Liver (tissue), 9 donors: ENCODE measurements around the gene LRRC7. TPM values are rescaled to one million over a fixed set of nuclear protein-coding genes. Genes with fewer than 3 reads are reported as not detected.

Experiments
- DNase-seq: peaks from one replicate; pipeline ENCODE4 v3.0.0-alpha.2; 2017; ENCODE audit warnings: low spot score
- H3K27ac ChIP-seq, 2 donors: one replicate each; pipeline ENCODE4 v1.7.0; 2013; ENCODE audit warnings: inconsistent platforms in 2 of 2, low read length in 2 of 2, control low read depth in 1 of 2, low read depth in 1 of 2, mild to moderate bottlenecking in 1 of 2
- H3K27me3 ChIP-seq, 4 donors: one replicate each; pipeline versions ENCODE4 v1.6.1 to v1.7.0; 2013; ENCODE audit warnings: low read length in 3 of 4, inconsistent platforms in 1 of 4, mild to moderate bottlenecking in 1 of 4, moderate library complexity in 1 of 4; ENCODE audit not compliant: control insufficient read depth in 4 of 4, insufficient read depth in 4 of 4
- H3K36me3 ChIP-seq, 4 donors: one replicate each; pipeline versions ENCODE4 v1.6.1 to v1.7.0; 2013; ENCODE audit warnings: low read length in 3 of 4, mild to moderate bottlenecking in 3 of 4, low read depth in 1 of 4, moderate library complexity in 1 of 4; ENCODE audit not compliant: control insufficient read depth in 4 of 4, insufficient read depth in 3 of 4
- H3K4me1 ChIP-seq, 4 donors: one replicate each; pipeline versions ENCODE4 v1.6.1 to v1.7.0; 2013; ENCODE audit warnings: low read length in 3 of 4, mild to moderate bottlenecking in 3 of 4, moderate library complexity in 1 of 4; ENCODE audit not compliant: control insufficient read depth in 4 of 4, insufficient read depth in 4 of 4
- H3K4me3 ChIP-seq, 3 donors: one replicate each; pipeline versions ENCODE4 v1.6.1 to v1.7.0; 2013; ENCODE audit warnings: low read length in 3 of 3, control low read depth in 1 of 3, low read depth in 1 of 3, mild to moderate bottlenecking in 1 of 3
- H3K9ac ChIP-seq, 2 donors: one replicate each; pipeline ENCODE4 v1.7.0; 2013; ENCODE audit warnings: low read length in 2 of 2, mild to moderate bottlenecking in 2 of 2, moderate library complexity in 2 of 2, control low read depth in 1 of 2, low read depth in 1 of 2
- H3K9me3 ChIP-seq, 4 donors: one replicate each; pipeline versions ENCODE4 v1.6.1 to v1.7.0; 2013; ENCODE audit warnings: low read length in 3 of 4; ENCODE audit not compliant: control insufficient read depth in 4 of 4
- FOXA1 ChIP-seq: IDR thresholded peaks from 2 replicates; pipeline ENCODE4 v1.6.1; 2016; ENCODE audit warnings: antibody characterized with exemption
- FOXA2 ChIP-seq: IDR thresholded peaks from 2 replicates; pipeline ENCODE4 v1.6.1; 2016; ENCODE audit warnings: antibody characterized with exemption
- GABPA ChIP-seq, 2 donors: IDR thresholded peaks in 1 of 2; conservative IDR thresholded peaks in 1 of 2; 2 replicates each; pipeline ENCODE4 v1.6.1; 2016; ENCODE audit warnings: antibody characterized with exemption in 2 of 2, mild to moderate bottlenecking in 1 of 2, moderate library complexity in 1 of 2
- HNF4A ChIP-seq, 2 donors: conservative IDR thresholded peaks; 2 replicates each; pipeline ENCODE4 v1.6.1; 2016; ENCODE audit warnings: antibody characterized with exemption in 2 of 2, mild to moderate bottlenecking in 2 of 2
- NR2F2 ChIP-seq: IDR thresholded peaks from 2 replicates; pipeline ENCODE4 v1.6.1; 2016; ENCODE audit warnings: antibody characterized with exemption
- RAD21 ChIP-seq, 2 donors: IDR thresholded peaks; 2 replicates each; pipeline ENCODE4 v1.6.1; 2016; ENCODE audit warnings: antibody characterized with exemption in 2 of 2, mild to moderate bottlenecking in 2 of 2
- RXRA ChIP-seq, 2 donors: IDR thresholded peaks; 2 replicates each; pipeline ENCODE4 v1.6.1; 2017 to 2018; ENCODE audit warnings: antibody characterized with exemption in 2 of 2, mild to moderate bottlenecking in 1 of 2
- SP1 ChIP-seq: IDR thresholded peaks from 2 replicates; pipeline ENCODE4 v1.6.1; 2018; ENCODE audit warnings: antibody characterized with exemption, mild to moderate bottlenecking
- TAF1 ChIP-seq: conservative IDR thresholded peaks from 2 replicates; pipeline ENCODE4 v1.6.1; 2016; ENCODE audit warnings: antibody characterized with exemption, mild to moderate bottlenecking
- WGBS: extraction: QIAGEN DNeasy Blood & Tissue Kit; methylation state at CpG from one replicate; pipeline ENCODE4 v1.1.7; 2013; 5-methylcytosine and 5-hydroxymethylcytosine counted together
- polyA plus RNA-seq, 2 donors: library from polyadenylated mRNA; stranded (reverse) in 1 of 2; unstranded in 1 of 2; fragments of 200-250 nt in 1 of 2; fragments of >200 nt in 1 of 2; fragmentation: Nextera tagmentation in 1 of 2; extraction: Ambion mirVana in 1 of 2; gene quantifications; one replicate each; pipeline versions ENCODE4 v1.2.1 to v1.2.3, GENCODE V29; 2013 to 2015
- total RNA-seq, 2 donors: library from RNA; depleted of rRNA; stranded (reverse); fragments of >200 nt; gene quantifications; one replicate each; pipeline ENCODE4 v1.2.3, GENCODE V29; 2014
- TF ChIP-seq, protein P1 (sequence below): IDR thresholded peaks from 2 replicates; pipeline ENCODE4 v1.6.1; 2016; ENCODE audit warnings: antibody characterized with exemption, mild to moderate bottlenecking
- TF ChIP-seq, protein P2 (sequence below): fragments of 150-350 bp; IDR thresholded peaks from 2 replicates; pipeline ENCODE4 v1.5.1; 2017; ENCODE audit warnings: improper control_type of control experiment, low read depth, low read length; ENCODE audit not compliant: missing input control
- TF ChIP-seq, protein P3 (sequence below): IDR thresholded peaks from 2 replicates; pipeline ENCODE4 v1.6.1; 2016; ENCODE audit warnings: antibody characterized with exemption
- TF ChIP-seq, protein P4 (sequence below): IDR thresholded peaks from 2 replicates; pipeline ENCODE4 v1.6.1; 2016; ENCODE audit warnings: antibody characterized with exemption
- donor health status: healthy.
- donor health status: healthy.
- donor health status: healthy.
- donor health status: healthy.
- donor health status: healthy.

Gene LRRC7
- total and polyA plus RNA-seq, 4 donors, result 0.08 to 1.1 (median 0.67) TPM

DNA sequence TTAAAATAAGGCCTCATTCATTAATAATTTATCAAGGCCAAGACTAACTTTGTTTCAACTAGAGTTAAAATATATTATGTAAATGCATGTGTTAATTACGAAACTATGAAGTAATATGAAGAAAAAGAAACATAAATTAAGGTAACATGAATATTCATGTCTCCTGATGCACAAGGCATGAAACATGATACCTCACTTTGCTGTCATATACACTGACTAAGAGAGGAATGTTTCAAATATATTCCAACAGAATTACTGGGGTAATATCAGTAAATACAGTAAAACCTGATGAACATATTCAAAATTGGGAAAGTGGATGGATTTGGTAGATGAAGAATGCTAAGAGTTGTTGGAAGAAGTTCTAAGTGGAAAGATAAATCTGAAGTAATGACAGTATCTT, 274.6 kb downstream of the LRRC7 start:
- no peak overlapping the region for H3K9ac ChIP-seq
- no peaks in the 10 kb centered on the region for H3K36me3 ChIP-seq
- 46% methylated on average over 1 of the region's 1 CpG for WGBS
- H3K4me3 ChIP-seq, result no peak overlapping the region
- no peaks in the 10 kb centered on the region for H3K4me1 ChIP-seq
- no peak for TF ChIP-seq HNF4A (conservative IDR thresholded peaks at IDR 0.05)
- TF ChIP-seq FOXA1, result no peak
- no peaks in the 10 kb centered on the region for H3K27me3 ChIP-seq
- DNase-seq, result no peak
- H3K27ac ChIP-seq, result no peak overlapping the region
- no peaks in the 10 kb centered on the region for H3K9me3 ChIP-seq

DNA sequence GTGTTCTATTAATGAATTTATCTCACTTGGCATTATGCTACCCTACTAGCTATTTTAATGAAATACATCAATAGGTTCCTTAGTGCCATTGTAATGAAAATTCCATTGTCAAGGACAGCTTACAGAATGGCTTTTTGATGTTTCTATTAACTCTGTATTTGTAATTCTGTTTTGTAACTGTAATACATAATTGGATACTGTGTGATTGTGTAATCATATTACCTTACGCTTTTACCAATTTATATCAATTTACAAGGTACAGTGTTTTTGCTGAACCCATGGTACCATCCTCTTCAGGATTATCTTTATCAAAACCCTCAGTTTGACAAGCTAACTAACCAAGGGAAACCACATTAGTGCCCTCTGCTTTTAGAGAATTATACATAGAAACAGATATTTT, 277.9 kb downstream of the LRRC7 start:
- H3K27me3 ChIP-seq, result no peaks in the 10 kb centered on the region
- WGBS, result 88% methylated on average over 1 of the region's 1 CpG
- H3K4me3 ChIP-seq, result no peak overlapping the region
- DNase-seq, result no peak
- H3K27ac ChIP-seq, result no peak overlapping the region
- TF ChIP-seq GABPA (IDR thresholded peaks at IDR 0.05 in 1 of 2, conservative IDR thresholded peaks at IDR 0.05 in 1 of 2) (no peak), RXRA (IDR thresholded peaks at IDR 0.05) (no peak), NR2F2 (no peak), HNF4A (conservative IDR thresholded peaks at IDR 0.05) (no peak), FOXA2 (no peak)
- TF ChIP-seq, protein P1, sequence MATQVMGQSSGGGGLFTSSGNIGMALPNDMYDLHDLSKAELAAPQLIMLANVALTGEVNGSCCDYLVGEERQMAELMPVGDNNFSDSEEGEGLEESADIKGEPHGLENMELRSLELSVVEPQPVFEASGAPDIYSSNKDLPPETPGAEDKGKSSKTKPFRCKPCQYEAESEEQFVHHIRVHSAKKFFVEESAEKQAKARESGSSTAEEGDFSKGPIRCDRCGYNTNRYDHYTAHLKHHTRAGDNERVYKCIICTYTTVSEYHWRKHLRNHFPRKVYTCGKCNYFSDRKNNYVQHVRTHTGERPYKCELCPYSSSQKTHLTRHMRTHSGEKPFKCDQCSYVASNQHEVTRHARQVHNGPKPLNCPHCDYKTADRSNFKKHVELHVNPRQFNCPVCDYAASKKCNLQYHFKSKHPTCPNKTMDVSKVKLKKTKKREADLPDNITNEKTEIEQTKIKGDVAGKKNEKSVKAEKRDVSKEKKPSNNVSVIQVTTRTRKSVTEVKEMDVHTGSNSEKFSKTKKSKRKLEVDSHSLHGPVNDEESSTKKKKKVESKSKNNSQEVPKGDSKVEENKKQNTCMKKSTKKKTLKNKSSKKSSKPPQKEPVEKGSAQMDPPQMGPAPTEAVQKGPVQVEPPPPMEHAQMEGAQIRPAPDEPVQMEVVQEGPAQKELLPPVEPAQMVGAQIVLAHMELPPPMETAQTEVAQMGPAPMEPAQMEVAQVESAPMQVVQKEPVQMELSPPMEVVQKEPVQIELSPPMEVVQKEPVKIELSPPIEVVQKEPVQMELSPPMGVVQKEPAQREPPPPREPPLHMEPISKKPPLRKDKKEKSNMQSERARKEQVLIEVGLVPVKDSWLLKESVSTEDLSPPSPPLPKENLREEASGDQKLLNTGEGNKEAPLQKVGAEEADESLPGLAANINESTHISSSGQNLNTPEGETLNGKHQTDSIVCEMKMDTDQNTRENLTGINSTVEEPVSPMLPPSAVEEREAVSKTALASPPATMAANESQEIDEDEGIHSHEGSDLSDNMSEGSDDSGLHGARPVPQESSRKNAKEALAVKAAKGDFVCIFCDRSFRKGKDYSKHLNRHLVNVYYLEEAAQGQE, result no peak
- TF ChIP-seq, protein P2, sequence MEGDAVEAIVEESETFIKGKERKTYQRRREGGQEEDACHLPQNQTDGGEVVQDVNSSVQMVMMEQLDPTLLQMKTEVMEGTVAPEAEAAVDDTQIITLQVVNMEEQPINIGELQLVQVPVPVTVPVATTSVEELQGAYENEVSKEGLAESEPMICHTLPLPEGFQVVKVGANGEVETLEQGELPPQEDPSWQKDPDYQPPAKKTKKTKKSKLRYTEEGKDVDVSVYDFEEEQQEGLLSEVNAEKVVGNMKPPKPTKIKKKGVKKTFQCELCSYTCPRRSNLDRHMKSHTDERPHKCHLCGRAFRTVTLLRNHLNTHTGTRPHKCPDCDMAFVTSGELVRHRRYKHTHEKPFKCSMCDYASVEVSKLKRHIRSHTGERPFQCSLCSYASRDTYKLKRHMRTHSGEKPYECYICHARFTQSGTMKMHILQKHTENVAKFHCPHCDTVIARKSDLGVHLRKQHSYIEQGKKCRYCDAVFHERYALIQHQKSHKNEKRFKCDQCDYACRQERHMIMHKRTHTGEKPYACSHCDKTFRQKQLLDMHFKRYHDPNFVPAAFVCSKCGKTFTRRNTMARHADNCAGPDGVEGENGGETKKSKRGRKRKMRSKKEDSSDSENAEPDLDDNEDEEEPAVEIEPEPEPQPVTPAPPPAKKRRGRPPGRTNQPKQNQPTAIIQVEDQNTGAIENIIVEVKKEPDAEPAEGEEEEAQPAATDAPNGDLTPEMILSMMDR, result no peak
- H3K36me3 ChIP-seq, result no peaks in the 10 kb centered on the region
- no peaks in the 10 kb centered on the region for H3K9me3 ChIP-seq
- no peaks in the 10 kb centered on the region for H3K4me1 ChIP-seq
- H3K9ac ChIP-seq, result no peak overlapping the region

DNA sequence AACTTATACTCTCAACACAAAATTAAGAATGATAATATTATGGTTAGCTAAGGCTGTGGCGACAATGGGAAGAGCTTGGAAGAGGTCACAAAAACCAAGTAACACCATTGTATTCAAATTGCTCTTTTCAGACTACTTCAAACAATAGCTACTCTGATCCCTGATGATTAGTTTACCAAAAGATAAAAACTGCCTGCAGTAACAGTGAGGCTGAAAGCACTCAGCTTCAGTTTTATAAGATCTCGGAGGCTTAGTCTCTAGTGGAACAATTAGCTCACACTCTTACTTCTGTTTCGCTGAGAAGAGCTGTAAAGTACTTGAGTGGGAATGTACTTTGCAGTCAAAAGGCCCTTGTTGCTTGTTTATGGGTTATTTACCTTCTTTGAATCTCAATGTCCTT, 278.5 kb downstream of the LRRC7 start:
- Histone ChIP-seq H3K9ac (no peak overlapping the region), H3K27ac (no peak overlapping the region), H3K36me3 (no peaks in the 10 kb centered on the region), H3K27me3 (no peaks in the 10 kb centered on the region), H3K4me3 (no peak overlapping the region), H3K4me1 (no peaks in the 10 kb centered on the region), H3K9me3 (no peaks in the 10 kb centered on the region)
- WGBS, result 35% methylated on average over 3 of the region's 3 CpGs
- DNase-seq, result no peak
- TF ChIP-seq RXRA (IDR thresholded peaks at IDR 0.05) (no peak), NR2F2 (no peak), FOXA1 (no peak), HNF4A (conservative IDR thresholded peaks at IDR 0.05) (no peak), SP1 (no peak), TAF1 (no peak), RAD21 (IDR thresholded peaks at IDR 0.05) (no peak)
- TF ChIP-seq, protein P2, result no peak
- TF ChIP-seq, protein P3, sequence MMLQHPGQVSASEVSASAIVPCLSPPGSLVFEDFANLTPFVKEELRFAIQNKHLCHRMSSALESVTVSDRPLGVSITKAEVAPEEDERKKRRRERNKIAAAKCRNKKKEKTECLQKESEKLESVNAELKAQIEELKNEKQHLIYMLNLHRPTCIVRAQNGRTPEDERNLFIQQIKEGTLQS, result no peak
- TF ChIP-seq, protein P4, sequence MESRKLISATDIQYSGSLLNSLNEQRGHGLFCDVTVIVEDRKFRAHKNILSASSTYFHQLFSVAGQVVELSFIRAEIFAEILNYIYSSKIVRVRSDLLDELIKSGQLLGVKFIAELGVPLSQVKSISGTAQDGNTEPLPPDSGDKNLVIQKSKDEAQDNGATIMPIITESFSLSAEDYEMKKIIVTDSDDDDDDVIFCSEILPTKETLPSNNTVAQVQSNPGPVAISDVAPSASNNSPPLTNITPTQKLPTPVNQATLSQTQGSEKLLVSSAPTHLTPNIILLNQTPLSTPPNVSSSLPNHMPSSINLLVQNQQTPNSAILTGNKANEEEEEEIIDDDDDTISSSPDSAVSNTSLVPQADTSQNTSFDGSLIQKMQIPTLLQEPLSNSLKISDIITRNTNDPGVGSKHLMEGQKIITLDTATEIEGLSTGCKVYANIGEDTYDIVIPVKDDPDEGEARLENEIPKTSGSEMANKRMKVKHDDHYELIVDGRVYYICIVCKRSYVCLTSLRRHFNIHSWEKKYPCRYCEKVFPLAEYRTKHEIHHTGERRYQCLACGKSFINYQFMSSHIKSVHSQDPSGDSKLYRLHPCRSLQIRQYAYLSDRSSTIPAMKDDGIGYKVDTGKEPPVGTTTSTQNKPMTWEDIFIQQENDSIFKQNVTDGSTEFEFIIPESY, result no peak
- TF ChIP-seq, protein P1, result no peak
